Muscle layer of duodenum (tissue), 2 donors: ENCODE results near the gene FXYD6.

ENCODE experiments used
- H3K27ac ChIP-seq: one replicate; pipeline ENCODE4 v1.7.0; 2013; ENCODE audit warnings: mild to moderate bottlenecking, low read length
- H3K27me3 ChIP-seq: one replicate; pipeline ENCODE4 v1.7.0; 2013; ENCODE audit warnings: low read depth, mild to moderate bottlenecking, control low read depth, low read length
- H3K36me3 ChIP-seq, 2 donors: one replicate each; pipeline ENCODE4 v1.7.0; 2013; ENCODE audit warnings: low read length in 2 of 2, control low read depth in 1 of 2, mild to moderate bottlenecking in 1 of 2; ENCODE audit not compliant: insufficient read depth in 2 of 2, control insufficient read depth in 1 of 2
- H3K4me1 ChIP-seq, 2 donors: one replicate each; pipeline ENCODE4 v1.7.0; 2013; ENCODE audit warnings: low read length in 2 of 2, mild to moderate bottlenecking in 2 of 2, control low read depth in 1 of 2, moderate library complexity in 1 of 2; ENCODE audit not compliant: insufficient read depth in 2 of 2, control insufficient read depth in 1 of 2
- H3K4me3 ChIP-seq, 2 donors: one replicate each; pipeline ENCODE4 v1.7.0; 2013; ENCODE audit warnings: low read length in 2 of 2, low read depth in 1 of 2, mild to moderate bottlenecking in 1 of 2
- H3K9me3 ChIP-seq, 2 donors: one replicate each; pipeline ENCODE4 v1.7.0; 2013; ENCODE audit warnings: low read length in 2 of 2, control low read depth in 1 of 2, mild to moderate bottlenecking in 1 of 2; ENCODE audit not compliant: control insufficient read depth in 1 of 2
- donor health status: healthy.

The FXYD6 gene

GRCh38 chr11:117917591-117918151 is 41.2 kb upstream of the FXYD6 start:
- Histone ChIP-seq H3K36me3 (no peaks in the 10 kb centered on the region), H3K9me3 (no peaks in the 10 kb centered on the region), H3K27ac (no peak overlapping the region), H3K27me3 (no peaks in the 10 kb centered on the region), H3K4me3 (no peak overlapping the region), H3K4me1 (peaks cover 0 to 7% of the 10 kb centered on the region in 2 donors)

DNA sequence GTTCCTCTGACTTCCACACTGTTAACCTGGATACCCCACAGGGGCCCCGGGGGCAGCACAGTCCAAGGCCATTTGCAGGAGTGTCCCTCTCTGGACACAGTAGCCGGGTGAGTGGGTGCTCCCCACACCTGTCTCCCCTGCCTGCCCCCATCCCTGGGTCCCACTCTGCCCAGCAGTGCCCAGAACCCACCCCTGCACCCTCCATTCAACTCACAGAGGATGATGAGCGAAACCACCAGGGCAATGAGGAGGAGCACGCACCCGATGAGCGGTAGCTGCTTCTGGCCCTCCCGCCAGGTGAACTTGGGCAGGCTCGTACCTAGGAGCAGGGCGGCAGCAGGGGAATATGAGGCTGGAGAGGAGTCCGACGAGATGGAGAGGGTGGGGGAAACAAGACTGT is 40.5 kb upstream of the FXYD6 start:
- H3K4me3 ChIP-seq: no peak overlapping the region
- H3K4me1 ChIP-seq: peaks cover 0 to 7% of the 10 kb centered on the region in 2 donors
- H3K9me3 ChIP-seq: no peaks in the 10 kb centered on the region
- H3K27me3 ChIP-seq: no peaks in the 10 kb centered on the region
- no peaks in the 10 kb centered on the region for H3K36me3 ChIP-seq
- no peak overlapping the region for H3K27ac ChIP-seq

DNA sequence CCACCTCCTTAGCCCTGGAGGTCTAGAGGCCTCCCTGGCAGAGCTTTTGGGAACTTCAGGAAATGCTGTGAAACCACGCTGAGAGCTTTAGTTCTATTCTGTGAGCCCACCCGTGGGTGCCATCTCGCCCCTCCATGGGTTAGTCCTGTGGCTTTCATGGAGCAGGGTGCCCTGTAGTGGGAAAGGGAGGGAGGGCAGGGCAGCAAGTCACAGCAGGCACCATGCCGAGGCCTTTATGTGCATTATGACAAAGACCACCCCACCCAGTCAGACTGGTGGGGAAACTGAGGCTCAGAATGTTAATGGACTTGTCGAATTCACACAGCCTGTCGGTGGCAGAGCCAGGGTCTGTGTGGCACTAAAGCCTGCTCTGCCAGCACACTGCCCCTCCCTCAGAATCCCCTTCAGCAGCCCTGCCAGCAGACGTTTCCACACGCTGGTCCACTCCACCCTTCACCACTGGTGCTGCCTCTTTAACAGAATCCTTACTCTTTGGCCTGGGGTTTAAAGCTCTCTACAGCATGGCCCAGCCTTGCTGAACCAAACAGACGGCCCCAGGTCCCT is 39.3 kb upstream of the FXYD6 start:
- Histone ChIP-seq H3K4me3 (no peak overlapping the region), H3K27ac (no peak overlapping the region), H3K36me3 (no peaks in the 10 kb centered on the region), H3K27me3 (no peaks in the 10 kb centered on the region), H3K4me1 (peaks cover 0 to 7% of the 10 kb centered on the region in 2 donors), H3K9me3 (no peaks in the 10 kb centered on the region)

- H3K27ac ChIP-seq: no peak overlapping the region
Observed at GRCh38 chr11:117914991-117915618, 38.6 kb upstream of the FXYD6 start.

DNA sequence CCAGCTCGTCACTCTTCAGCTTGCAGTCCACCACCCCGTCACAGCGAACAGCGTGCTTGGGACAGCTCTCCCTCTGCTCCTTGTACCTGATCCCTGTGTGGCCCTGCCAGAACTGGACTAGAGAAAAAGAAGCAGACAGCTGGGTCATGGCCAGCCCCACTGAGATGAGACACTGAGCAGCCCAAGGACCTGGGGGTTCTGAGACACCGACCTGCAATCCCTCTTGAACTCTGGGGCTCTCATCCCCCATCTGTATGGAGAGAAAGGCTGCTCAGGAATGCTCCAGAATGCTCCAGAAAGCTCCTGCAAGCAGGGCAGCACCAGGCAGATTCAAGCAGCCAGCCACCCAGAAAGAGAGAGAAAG is 37.9 kb upstream of the FXYD6 start:
- Histone ChIP-seq H3K9me3 (no peaks in the 10 kb centered on the region), H3K27ac (no peak overlapping the region), H3K36me3 (no peaks in the 10 kb centered on the region), H3K27me3 (no peaks in the 10 kb centered on the region), H3K4me3 (no peak overlapping the region), H3K4me1 (peaks cover 0 to 5% of the 10 kb centered on the region in 2 donors)

More at GRCh38 chr11:117914991-117915618, 38.6 kb upstream of the FXYD6 start:
- no peaks in the 10 kb centered on the region for H3K36me3 ChIP-seq
- H3K4me3 ChIP-seq: no peak overlapping the region
- H3K4me1 ChIP-seq: peaks cover 0 to 7% of the 10 kb centered on the region in 2 donors
- H3K9me3 ChIP-seq: no peaks in the 10 kb centered on the region
- no peaks in the 10 kb centered on the region for H3K27me3 ChIP-seq

- H3K4me3 ChIP-seq: no peak overlapping the region
- H3K36me3 ChIP-seq: no peaks in the 10 kb centered on the region
- no peak overlapping the region for H3K27ac ChIP-seq
- no peaks in the 10 kb centered on the region for H3K4me1 ChIP-seq
- H3K27me3 ChIP-seq: no peaks in the 10 kb centered on the region
- no peaks in the 10 kb centered on the region for H3K9me3 ChIP-seq
Observed at GRCh38 chr11:117913736-117914397, 37.4 kb upstream of the FXYD6 start.

DNA sequence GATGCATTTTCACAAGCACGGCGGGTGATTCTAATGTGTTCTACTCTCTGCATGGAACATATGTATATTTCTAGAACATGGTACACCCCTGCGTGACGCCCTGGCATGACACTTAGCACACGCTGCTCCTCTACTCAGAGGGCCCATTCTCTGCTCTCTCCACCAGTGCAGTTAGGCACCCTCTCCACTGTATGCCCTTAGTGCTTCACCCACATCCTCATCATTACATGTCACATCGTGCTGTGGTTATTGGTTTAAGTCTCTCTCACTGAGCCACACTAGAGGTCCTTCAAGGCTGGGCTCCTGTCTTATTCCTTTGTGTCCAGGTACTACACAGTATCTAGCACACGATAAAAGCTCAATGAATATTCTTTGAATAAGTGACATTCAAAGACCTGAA is 36.0 kb upstream of the FXYD6 start:
- H3K36me3 ChIP-seq: no peaks in the 10 kb centered on the region
- no peaks in the 10 kb centered on the region for H3K9me3 ChIP-seq
- peaks cover 4 to 5% of the 10 kb centered on the region in 2 donors for H3K4me1 ChIP-seq
- H3K27me3 ChIP-seq: no peaks in the 10 kb centered on the region
- no peak overlapping the region for H3K27ac ChIP-seq
- no peak overlapping the region for H3K4me3 ChIP-seq

DNA sequence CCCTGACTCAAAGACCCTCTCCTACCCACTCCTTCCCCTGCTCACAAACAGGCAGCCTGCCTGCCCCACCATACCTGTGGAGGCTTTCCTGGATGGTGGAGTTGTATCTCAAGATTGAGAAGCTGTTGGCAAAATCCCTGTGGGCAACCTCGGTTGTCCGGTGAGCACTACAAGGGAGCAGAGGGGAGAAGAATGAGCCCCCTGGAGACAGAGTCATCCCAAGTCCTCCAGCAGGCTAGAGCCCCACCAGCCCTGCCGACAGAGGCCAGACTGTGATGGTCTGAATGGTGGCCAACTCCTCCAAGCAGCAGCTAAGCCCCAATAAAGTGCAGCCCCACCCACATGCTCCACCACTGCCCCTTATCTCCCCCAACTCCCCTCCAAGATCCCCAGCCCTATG is 35.2 kb upstream of the FXYD6 start:
- H3K27me3 ChIP-seq: no peaks in the 10 kb centered on the region
- no peaks in the 10 kb centered on the region for H3K36me3 ChIP-seq
- H3K4me1 ChIP-seq: peaks cover 5 to 7% of the 10 kb centered on the region in 2 donors
- H3K27ac ChIP-seq: no peak overlapping the region
- no peaks in the 10 kb centered on the region for H3K9me3 ChIP-seq
- H3K4me3 ChIP-seq: no peak overlapping the region

DNA sequence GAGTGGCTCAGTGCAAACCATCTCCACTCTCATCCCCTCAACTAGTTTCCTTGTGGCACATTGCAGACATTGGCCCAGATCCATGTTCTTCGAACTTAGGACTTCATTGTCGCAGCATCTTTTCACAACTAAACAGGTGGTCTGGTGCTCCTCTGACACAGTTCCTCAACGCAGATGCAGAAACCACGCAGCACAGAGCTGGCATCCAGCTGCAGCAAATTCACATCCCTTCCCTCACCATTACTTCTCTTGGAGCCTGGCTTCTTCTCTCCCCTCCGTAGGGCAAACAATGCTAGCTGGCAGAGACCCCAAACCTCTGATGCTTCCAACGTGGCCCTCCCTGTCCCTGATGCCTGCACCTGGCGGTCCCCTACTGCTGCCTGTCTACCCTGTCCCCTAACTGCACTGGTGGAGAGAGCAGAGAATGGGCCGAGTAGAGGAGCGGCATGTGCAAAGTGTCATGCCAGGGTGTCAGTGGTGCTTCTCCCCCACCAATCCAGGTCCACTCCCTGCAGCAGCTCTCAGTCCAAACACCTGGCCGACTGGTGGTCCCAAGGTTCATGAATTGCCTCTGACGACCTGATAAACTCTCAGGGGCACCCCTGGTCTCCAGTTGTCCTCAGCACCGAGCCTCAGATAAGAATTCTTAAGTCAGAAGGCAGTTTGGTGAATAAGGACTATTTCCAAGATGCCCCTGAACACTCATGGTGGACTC is 34.6 kb upstream of the FXYD6 start:
- Histone ChIP-seq H3K4me1 (peaks cover 5 to 7% of the 10 kb centered on the region in 2 donors), H3K27me3 (no peaks in the 10 kb centered on the region), H3K4me3 (no peak overlapping the region), H3K9me3 (no peaks in the 10 kb centered on the region), H3K36me3 (no peaks in the 10 kb centered on the region), H3K27ac (no peak overlapping the region)

DNA sequence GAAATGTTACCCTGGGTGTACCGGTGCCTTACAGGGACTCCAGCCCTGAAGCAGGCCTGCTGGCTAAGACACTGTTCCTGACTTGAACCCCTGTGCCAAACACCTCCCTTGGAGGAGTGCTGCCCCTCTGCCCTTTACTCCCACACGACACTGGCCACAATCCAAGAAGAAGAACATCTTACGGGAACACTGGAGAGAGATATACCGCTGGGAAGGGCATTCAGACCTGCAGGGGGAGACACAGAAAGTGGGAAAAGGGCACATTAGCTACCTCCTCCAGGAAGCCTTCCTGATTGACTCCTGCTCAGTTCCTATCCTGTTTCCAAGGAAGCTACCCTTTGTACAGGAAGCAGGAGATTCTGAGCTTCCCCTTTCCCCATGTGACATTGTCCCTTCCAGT is 34.1 kb upstream of the FXYD6 start:
- Histone ChIP-seq H3K27ac (no peak overlapping the region), H3K36me3 (no peaks in the 10 kb centered on the region), H3K4me1 (peaks cover 5 to 7% of the 10 kb centered on the region in 2 donors), H3K4me3 (no peak overlapping the region), H3K9me3 (no peaks in the 10 kb centered on the region), H3K27me3 (no peaks in the 10 kb centered on the region)
